HEK293 (cell line): Measurements from ENCODE around the gene BICRAL.

Experiments used
- CTCF ChIA-PET: fragments of 350-600 bp; formaldehyde crosslinking; extraction: SDS; loops from one replicate; lab custom pipeline; 2021; ENCODE audit warnings: antibody characterized with exemption; lab: Yijun Ruan, JAX
- POLR2A ChIA-PET: fragments of 300-600 bp; formaldehyde crosslinking; extraction: SDS; loops from one replicate; lab custom pipeline; 2020; ENCODE audit warnings: antibody characterized with exemption, inconsistent platforms; lab: Yijun Ruan, JAX
- H3K27ac ChIP-seq: fragments of 200-500 bp; sonication (Bioruptor generic); 2 replicates; pipeline ENCODE4 v1.5.1; 2014; ENCODE audit warnings: low read depth, low read length, control low read depth, inconsistent platforms; ENCODE audit errors: extremely low read depth
- H3K36me3 ChIP-seq, 2 experiments: fragments of 200-500 bp in 1 of 2; sonication (Bioruptor generic) in 1 of 2; 1 replicate in 1 of 2; 2 replicates in 1 of 2; pipeline ENCODE4 v1.5.1; 2014 to 2017; ENCODE audit warnings: inconsistent platforms in 2 of 2, low read length in 2 of 2; ENCODE audit not compliant: control insufficient read depth in 2 of 2, insufficient read depth in 1 of 2
- H3K4me1 ChIP-seq: fragments of 200-500 bp; sonication (Bioruptor generic); 2 replicates; pipeline ENCODE4 v1.5.1; 2014; ENCODE audit warnings: mild to moderate bottlenecking, low read length, inconsistent platforms; ENCODE audit not compliant: control insufficient read depth, insufficient read depth
- H3K4me3 ChIP-seq: 2 replicates; pipeline ENCODE4 v1.5.1; 2011; ENCODE audit warnings: low read depth, mild to moderate bottlenecking, control low read depth, low read length, moderate library complexity
- H3K9me3 ChIP-seq: fragments of 200-500 bp; sonication (Bioruptor generic); 2 replicates; pipeline ENCODE4 v1.5.1; 2014; ENCODE audit warnings: low read depth, low read length, inconsistent platforms; ENCODE audit not compliant: control insufficient read depth, insufficient read depth
- KLF10 ChIP-seq: fragments of 450-650 bp; IDR thresholded peaks from 2 replicates; pipeline ENCODE4 v1.5.1; 2018; ENCODE audit warnings: missing biosample characterization, mild to moderate bottlenecking, missing genetic modification characterization
- KLF8 ChIP-seq: fragments of 450-650 bp; formaldehyde crosslinking; IDR thresholded peaks from 2 replicates; pipeline ENCODE4 v1.5.1; 2016; ENCODE audit warnings: missing biosample characterization, missing genetic modification characterization
- YY1 ChIP-seq: fragments of 450-650 bp; formaldehyde crosslinking; IDR thresholded peaks from 2 replicates; pipeline ENCODE4 v1.5.1; 2018; ENCODE audit warnings: missing biosample characterization, missing genetic modification characterization
- YY2 ChIP-seq: fragments of 450-650 bp; formaldehyde crosslinking; IDR thresholded peaks from 2 replicates; pipeline ENCODE4 v1.5.1; 2016; ENCODE audit warnings: missing biosample characterization, missing genetic modification characterization
- ZBTB20 ChIP-seq: fragments of 450-650 bp; formaldehyde crosslinking; IDR thresholded peaks from 2 replicates; pipeline ENCODE4 v1.5.1; 2016; ENCODE audit warnings: missing biosample characterization, missing genetic modification characterization
- ZBTB7A ChIP-seq: fragments of 450-650 bp; formaldehyde crosslinking; IDR thresholded peaks from 2 replicates; pipeline ENCODE4 v1.5.1; 2016; ENCODE audit warnings: low read depth, missing biosample characterization, missing genetic modification characterization
- ZBTB8A ChIP-seq: fragments of 450-650 bp; formaldehyde crosslinking; IDR thresholded peaks from 2 replicates; pipeline ENCODE4 v1.5.1; 2016; ENCODE audit warnings: missing biosample characterization, missing genetic modification characterization
- ZEB2 ChIP-seq: fragments of 450-650 bp; formaldehyde crosslinking; IDR thresholded peaks from 2 replicates; pipeline ENCODE4 v1.5.1; 2016; ENCODE audit warnings: missing biosample characterization, missing genetic modification characterization
- ZFP37 ChIP-seq: fragments of 450-650 bp; formaldehyde crosslinking; IDR thresholded peaks from 2 replicates; pipeline ENCODE4 v1.5.1; 2016; ENCODE audit warnings: missing biosample characterization, missing genetic modification characterization
- ZNF114 ChIP-seq: fragments of 450-650 bp; formaldehyde crosslinking; IDR thresholded peaks from 2 replicates; pipeline ENCODE4 v1.5.0; 2017; ENCODE audit warnings: missing biosample characterization, missing genetic modification characterization
- ZNF24 ChIP-seq: fragments of 450-650 bp; formaldehyde crosslinking; IDR thresholded peaks from 2 replicates; pipeline ENCODE4 v1.5.1; 2016; ENCODE audit warnings: missing biosample characterization, missing genetic modification characterization
- ZNF394 ChIP-seq: fragments of 450-650 bp; formaldehyde crosslinking; IDR thresholded peaks from 2 replicates; pipeline ENCODE4 v1.5.1; 2016; ENCODE audit warnings: missing biosample characterization, missing genetic modification characterization, mild to moderate bottlenecking, moderate library complexity, borderline replicate concordance
- ZNF423 ChIP-seq: fragments of 450-650 bp; formaldehyde crosslinking; IDR thresholded peaks from 2 replicates; pipeline ENCODE4 v1.5.1; 2016; ENCODE audit warnings: missing biosample characterization, missing genetic modification characterization
- ZNF791 ChIP-seq: fragments of 450-650 bp; formaldehyde crosslinking; IDR thresholded peaks from 2 replicates; pipeline ENCODE4 v1.5.1; 2016; ENCODE audit warnings: missing biosample characterization, missing genetic modification characterization
- ZSCAN30 ChIP-seq: fragments of 450-650 bp; IDR thresholded peaks from 2 replicates; pipeline ENCODE4 v1.5.1; 2018; ENCODE audit warnings: missing biosample characterization, mild to moderate bottlenecking, missing genetic modification characterization, moderate library complexity
- TF ChIP-seq, protein P1 (sequence below): fragments of 450-650 bp; formaldehyde crosslinking; IDR thresholded peaks from 2 replicates; pipeline ENCODE4 v1.5.1; 2016; ENCODE audit warnings: missing biosample characterization, missing genetic modification characterization
- TF ChIP-seq, protein P2 (sequence below): fragments of 450-650 bp; formaldehyde crosslinking; IDR thresholded peaks from 2 replicates; pipeline ENCODE4 v1.5.1; 2017; ENCODE audit warnings: missing biosample characterization, missing genetic modification characterization
- TF ChIP-seq, protein P3 (sequence below): fragments of 450-650 bp; formaldehyde crosslinking; IDR thresholded peaks from 2 replicates; pipeline ENCODE4 v1.5.1; 2017; ENCODE audit warnings: missing biosample characterization, missing genetic modification characterization
- TF ChIP-seq, protein P4 (sequence below): fragments of 450-650 bp; formaldehyde crosslinking; IDR thresholded peaks from 2 replicates; pipeline ENCODE4 v1.5.1; 2016; ENCODE audit warnings: missing biosample characterization, missing genetic modification characterization
- TF ChIP-seq, protein P5 (sequence below): fragments of 450-650 bp; formaldehyde crosslinking; IDR thresholded peaks from 2 replicates; pipeline ENCODE4 v1.5.1; 2016; ENCODE audit warnings: missing biosample characterization, missing genetic modification characterization
- TF ChIP-seq, protein P6 (sequence below): fragments of 450-650 bp; formaldehyde crosslinking; conservative IDR thresholded peaks from 2 replicates; pipeline ENCODE4 v1.5.1; 2016; ENCODE audit warnings: low read depth, missing biosample characterization, missing genetic modification characterization

The BICRAL gene

DNA sequence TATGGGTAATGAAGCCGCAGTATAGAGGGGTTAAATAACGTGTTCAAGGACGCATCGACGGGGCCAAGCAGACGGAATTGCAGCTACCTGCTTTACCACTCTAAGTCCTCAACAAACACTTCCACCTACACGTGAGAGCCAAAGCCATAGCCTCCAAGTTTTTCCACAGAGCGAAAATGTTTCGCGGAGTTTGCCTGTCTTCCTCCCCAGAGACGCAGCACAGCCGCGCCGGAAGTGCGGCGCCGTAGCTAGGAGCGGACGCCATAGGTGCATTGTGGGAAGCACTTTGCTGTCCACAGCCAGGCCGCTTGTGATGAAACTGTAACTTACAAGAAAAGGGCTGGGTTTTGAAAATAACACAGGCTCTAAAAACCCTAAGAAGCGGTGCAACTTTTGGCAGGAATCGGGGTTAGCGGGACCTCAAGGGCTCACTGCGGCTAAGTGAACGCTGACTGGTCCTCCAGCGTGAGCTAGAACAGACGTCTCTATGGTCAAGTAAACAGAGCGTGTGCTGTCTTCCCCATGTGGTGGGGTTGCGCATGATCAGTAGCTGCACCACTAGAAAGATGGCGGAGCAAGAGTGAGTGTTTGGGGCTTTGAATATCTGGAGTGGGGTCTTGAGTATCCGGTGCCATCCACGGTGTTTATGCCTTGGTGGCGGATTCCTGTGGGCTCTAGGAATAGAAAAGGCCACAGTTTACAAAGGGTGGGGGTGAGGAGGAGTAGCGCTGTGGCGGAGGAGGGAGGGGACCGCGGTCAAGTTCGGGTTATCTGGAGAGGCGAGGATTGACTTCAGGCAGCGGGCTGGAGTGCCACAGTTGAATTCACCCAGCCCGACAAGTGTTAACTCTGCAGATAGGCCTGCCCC lies 97.8 kb downstream of the BICRAL start, which contains the start of gene RPL7L1:
TSS of gene RPL7L1 (plus strand) at position 245 of the 868 bp plus-strand sequence. CDS start at position 540, 295 bp downstream.
- H3K9me3 ChIP-seq: no peaks in the 10 kb centered on the region
- H3K4me1 ChIP-seq: no peaks in the 10 kb centered on the region
- POLR2A ChIA-PET: interaction anchor here (0.5 to 5.8 kb wide), 32 partner anchors 8 to 1093 kb away, joined by 3 to 87 read pairs (median 4); partner anchors contain the start of genes BICRAL, BYSL, CNPY3 and CUL7
- H3K27ac ChIP-seq: peak within 1 kb of the TSS; percentile 99
- H3K36me3 ChIP-seq: peaks cover 35% of the 10 kb centered on the region in 2 experiments
- CTCF ChIA-PET: interaction anchor here (0.7 to 6.2 kb wide), 11 partner anchors 10 to 1094 kb away, joined by 3 to 79 read pairs (median 3); partner anchors contain the start of gene TBCC
- peak within 1 kb of the TSS; percentile 95 for H3K4me3 ChIP-seq
- TF ChIP-seq, protein P1, sequence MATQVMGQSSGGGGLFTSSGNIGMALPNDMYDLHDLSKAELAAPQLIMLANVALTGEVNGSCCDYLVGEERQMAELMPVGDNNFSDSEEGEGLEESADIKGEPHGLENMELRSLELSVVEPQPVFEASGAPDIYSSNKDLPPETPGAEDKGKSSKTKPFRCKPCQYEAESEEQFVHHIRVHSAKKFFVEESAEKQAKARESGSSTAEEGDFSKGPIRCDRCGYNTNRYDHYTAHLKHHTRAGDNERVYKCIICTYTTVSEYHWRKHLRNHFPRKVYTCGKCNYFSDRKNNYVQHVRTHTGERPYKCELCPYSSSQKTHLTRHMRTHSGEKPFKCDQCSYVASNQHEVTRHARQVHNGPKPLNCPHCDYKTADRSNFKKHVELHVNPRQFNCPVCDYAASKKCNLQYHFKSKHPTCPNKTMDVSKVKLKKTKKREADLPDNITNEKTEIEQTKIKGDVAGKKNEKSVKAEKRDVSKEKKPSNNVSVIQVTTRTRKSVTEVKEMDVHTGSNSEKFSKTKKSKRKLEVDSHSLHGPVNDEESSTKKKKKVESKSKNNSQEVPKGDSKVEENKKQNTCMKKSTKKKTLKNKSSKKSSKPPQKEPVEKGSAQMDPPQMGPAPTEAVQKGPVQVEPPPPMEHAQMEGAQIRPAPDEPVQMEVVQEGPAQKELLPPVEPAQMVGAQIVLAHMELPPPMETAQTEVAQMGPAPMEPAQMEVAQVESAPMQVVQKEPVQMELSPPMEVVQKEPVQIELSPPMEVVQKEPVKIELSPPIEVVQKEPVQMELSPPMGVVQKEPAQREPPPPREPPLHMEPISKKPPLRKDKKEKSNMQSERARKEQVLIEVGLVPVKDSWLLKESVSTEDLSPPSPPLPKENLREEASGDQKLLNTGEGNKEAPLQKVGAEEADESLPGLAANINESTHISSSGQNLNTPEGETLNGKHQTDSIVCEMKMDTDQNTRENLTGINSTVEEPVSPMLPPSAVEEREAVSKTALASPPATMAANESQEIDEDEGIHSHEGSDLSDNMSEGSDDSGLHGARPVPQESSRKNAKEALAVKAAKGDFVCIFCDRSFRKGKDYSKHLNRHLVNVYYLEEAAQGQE: peak; percentile 80
- TF ChIP-seq ZNF791 (tag by site-specific recombination) (no peak), KLF8 (tag by site-specific recombination) (no peak; the same call in none of the 2 replicates), YY1 (tag by site-specific recombination) (peak; percentile 83), YY2 (tag by site-specific recombination) (peak; percentile 81), ZNF394 (0 out of 2 replicates have a peak, but pooled peaks have one; percentile 59), ZEB2 (peak; percentile 52; the same call in 1 of the 2 replicates), ZBTB20 (tag by site-specific recombination) (peak; percentile 31), ZNF24 (peak; percentile 41; the same call in 1 of the 2 replicates), ZNF114 (tag by site-specific recombination) (no peak), ZBTB7A (tag by site-specific recombination) (peak; percentile 77), ZSCAN30 (tag by site-specific recombination) (0 out of 2 replicates have a peak, but pooled peaks have one; percentile 22), ZFP37 (tag by site-specific recombination) (0 out of 2 replicates have a peak, but pooled peaks have one; percentile 64), ZBTB8A (tag by site-specific recombination) (peak; percentile 44), ZNF423 (tag by site-specific recombination) (0 out of 2 replicates have a peak, but pooled peaks have one; percentile 22), KLF10 (tag by site-specific recombination) (peak; percentile 57; the same call in 1 of the 2 replicates)
- TF ChIP-seq, protein P2, sequence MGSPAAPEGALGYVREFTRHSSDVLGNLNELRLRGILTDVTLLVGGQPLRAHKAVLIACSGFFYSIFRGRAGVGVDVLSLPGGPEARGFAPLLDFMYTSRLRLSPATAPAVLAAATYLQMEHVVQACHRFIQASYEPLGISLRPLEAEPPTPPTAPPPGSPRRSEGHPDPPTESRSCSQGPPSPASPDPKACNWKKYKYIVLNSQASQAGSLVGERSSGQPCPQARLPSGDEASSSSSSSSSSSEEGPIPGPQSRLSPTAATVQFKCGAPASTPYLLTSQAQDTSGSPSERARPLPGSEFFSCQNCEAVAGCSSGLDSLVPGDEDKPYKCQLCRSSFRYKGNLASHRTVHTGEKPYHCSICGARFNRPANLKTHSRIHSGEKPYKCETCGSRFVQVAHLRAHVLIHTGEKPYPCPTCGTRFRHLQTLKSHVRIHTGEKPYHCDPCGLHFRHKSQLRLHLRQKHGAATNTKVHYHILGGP (tag by site-specific recombination): no peak
- TF ChIP-seq, protein P3, sequence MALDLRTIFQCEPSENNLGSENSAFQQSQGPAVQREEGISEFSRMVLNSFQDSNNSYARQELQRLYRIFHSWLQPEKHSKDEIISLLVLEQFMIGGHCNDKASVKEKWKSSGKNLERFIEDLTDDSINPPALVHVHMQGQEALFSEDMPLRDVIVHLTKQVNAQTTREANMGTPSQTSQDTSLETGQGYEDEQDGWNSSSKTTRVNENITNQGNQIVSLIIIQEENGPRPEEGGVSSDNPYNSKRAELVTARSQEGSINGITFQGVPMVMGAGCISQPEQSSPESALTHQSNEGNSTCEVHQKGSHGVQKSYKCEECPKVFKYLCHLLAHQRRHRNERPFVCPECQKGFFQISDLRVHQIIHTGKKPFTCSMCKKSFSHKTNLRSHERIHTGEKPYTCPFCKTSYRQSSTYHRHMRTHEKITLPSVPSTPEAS: peak; percentile 51; the same call in 1 of the 2 replicates
- TF ChIP-seq, protein P4, sequence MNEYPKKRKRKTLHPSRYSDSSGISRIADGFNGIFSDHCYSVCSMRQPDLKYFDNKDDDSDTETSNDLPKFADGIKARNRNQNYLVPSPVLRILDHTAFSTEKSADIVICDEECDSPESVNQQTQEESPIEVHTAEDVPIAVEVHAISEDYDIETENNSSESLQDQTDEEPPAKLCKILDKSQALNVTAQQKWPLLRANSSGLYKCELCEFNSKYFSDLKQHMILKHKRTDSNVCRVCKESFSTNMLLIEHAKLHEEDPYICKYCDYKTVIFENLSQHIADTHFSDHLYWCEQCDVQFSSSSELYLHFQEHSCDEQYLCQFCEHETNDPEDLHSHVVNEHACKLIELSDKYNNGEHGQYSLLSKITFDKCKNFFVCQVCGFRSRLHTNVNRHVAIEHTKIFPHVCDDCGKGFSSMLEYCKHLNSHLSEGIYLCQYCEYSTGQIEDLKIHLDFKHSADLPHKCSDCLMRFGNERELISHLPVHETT (tag by site-specific recombination): peak; percentile 68
- TF ChIP-seq, protein P5, sequence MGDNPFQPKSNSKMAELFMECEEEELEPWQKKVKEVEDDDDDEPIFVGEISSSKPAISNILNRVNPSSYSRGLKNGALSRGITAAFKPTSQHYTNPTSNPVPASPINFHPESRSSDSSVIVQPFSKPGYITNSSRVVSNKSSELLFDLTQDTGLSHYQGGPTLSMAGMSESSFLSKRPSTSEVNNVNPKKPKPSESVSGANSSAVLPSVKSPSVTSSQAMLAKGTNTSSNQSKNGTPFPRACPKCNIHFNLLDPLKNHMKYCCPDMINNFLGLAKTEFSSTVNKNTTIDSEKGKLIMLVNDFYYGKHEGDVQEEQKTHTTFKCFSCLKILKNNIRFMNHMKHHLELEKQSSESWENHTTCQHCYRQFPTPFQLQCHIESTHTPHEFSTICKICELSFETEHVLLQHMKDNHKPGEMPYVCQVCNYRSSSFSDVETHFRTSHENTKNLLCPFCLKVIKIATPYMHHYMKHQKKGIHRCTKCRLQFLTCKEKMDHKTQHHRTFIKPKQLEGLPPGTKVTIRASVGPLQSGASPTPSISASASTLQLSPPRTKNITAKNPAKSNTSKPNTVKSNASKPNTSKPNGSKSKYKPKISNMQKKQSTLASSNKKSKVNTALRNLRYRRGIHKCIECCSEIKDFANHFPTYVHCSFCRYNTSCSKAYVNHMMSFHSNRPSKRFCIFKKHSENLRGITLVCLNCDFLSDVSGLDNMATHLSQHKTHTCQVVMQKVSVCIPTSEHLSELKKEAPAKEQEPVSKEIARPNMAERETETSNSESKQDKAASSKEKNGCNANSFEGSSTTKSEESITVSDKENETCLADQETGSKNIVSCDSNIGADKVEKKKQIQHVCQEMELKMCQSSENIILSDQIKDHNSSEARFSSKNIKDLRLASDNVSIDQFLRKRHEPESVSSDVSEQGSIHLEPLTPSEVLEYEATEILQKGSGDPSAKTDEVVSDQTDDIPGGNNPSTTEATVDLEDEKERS (tag by site-specific recombination): no peak
- TF ChIP-seq, protein P6, sequence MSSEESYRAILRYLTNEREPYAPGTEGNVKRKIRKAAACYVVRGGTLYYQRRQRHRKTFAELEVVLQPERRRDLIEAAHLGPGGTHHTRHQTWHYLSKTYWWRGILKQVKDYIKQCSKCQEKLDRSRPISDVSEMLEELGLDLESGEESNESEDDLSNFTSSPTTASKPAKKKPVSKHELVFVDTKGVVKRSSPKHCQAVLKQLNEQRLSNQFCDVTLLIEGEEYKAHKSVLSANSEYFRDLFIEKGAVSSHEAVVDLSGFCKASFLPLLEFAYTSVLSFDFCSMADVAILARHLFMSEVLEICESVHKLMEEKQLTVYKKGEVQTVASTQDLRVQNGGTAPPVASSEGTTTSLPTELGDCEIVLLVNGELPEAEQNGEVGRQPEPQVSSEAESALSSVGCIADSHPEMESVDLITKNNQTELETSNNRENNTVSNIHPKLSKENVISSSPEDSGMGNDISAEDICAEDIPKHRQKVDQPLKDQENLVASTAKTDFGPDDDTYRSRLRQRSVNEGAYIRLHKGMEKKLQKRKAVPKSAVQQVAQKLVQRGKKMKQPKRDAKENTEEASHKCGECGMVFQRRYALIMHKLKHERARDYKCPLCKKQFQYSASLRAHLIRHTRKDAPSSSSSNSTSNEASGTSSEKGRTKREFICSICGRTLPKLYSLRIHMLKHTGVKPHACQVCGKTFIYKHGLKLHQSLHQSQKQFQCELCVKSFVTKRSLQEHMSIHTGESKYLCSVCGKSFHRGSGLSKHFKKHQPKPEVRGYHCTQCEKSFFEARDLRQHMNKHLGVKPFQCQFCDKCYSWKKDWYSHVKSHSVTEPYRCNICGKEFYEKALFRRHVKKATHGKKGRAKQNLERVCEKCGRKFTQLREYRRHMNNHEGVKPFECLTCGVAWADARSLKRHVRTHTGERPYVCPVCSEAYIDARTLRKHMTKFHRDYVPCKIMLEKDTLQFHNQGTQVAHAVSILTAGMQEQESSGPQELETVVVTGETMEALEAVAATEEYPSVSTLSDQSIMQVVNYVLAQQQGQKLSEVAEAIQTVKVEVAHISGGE (tag by site-specific recombination): peak; percentile 89
